HFFc6 (cell line): ENCODE data around the gene ANKZF1. TPM values are rescaled to one million over a fixed set of nuclear protein-coding genes. Genes with fewer than 3 reads are reported as not detected.
"Not testable (repeated sequence)": the region's sequence is repeated elsewhere in the genome, so short reads cannot be mapped to it uniquely, and the experiment has no call there.

Experiments
- DNase-seq: peaks from one replicate; pipeline ENCODE4 v3.0.0-alpha.2; 2018
- H3K27ac Mint-ChIP-seq: 2 replicates; pipeline ENCODE4 v1.8.0; 2020; ENCODE audit warnings: mild to moderate bottlenecking, mixed read lengths
- H3K27me3 Mint-ChIP-seq: 2 replicates; pipeline ENCODE4 v1.8.0; 2021; ENCODE audit warnings: mild to moderate bottlenecking, moderate library complexity, mixed read lengths; ENCODE audit not compliant: insufficient read depth
- H3K36me3 Mint-ChIP-seq: 2 replicates; pipeline ENCODE4 v1.8.0; 2021; ENCODE audit warnings: low read depth, mixed read lengths
- H3K4me1 Mint-ChIP-seq: 2 replicates; pipeline ENCODE4 v1.8.0; 2020; ENCODE audit warnings: low read depth, mixed read lengths
- H3K4me3 Mint-ChIP-seq: 2 replicates; pipeline ENCODE4 v1.8.0; 2020; ENCODE audit warnings: mild to moderate bottlenecking, moderate library complexity, mixed read lengths
- H3K9me3 Mint-ChIP-seq: 2 replicates; pipeline ENCODE4 v1.8.0; 2020; ENCODE audit warnings: mild to moderate bottlenecking, mixed read lengths
- total RNA-seq, 6 experiments: library from RNA; stranded (reverse); fragmentation: NEBNext Ultra II Directional; extraction: Animal tissue kit (Norgen Biotek cat#: 25700); gene quantifications; 2 replicates in 1 of 6; 3 replicates in 5 of 6; pipeline ENCODE4 v1.2.3, GENCODE V29; 2021
- TF ChIP-seq, protein P1 (sequence below): fragments of 200-600 bp; sonication (generic); IDR thresholded peaks from 2 replicates; pipeline ENCODE4 v1.5.0; 2021; ENCODE audit warnings: antibody characterized with exemption, mild to moderate bottlenecking

The ANKZF1 gene
- total RNA-seq, 6 experiments from 2014 or later = 11.7 to 18.9 (median 15.4) TPM

DNA sequence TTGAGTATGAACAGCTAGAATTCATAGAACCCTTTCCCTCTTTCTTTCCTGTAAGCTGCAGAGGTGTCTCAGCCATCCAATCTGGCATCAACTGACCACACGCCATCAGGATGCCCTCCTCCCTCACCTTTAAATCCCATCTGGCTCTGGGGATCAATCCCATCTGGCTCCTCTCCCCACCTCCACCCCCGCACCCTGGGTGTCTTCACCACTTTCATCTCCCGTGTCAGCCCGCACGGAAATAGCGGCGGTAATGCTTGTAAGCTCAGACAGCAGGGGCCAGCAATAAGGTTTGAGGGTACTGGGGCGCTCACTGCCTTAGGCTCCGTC, 22.9 kb downstream of the ANKZF1 start:
- Mint-ChIP-seq H3K4me1 (peaks cover 54% of the 10 kb centered on the region), H3K36me3 (peaks cover 15% of the 10 kb centered on the region; the same call in 1 of the 2 replicates), H3K4me3 (peak overlapping the region; percentile 91), H3K9me3 (no peaks in the 10 kb centered on the region), H3K27ac (peak overlapping the region; percentile 83), H3K27me3 (peaks cover 10% of the 10 kb centered on the region)
- no peak for DNase-seq
- TF ChIP-seq, protein P1, sequence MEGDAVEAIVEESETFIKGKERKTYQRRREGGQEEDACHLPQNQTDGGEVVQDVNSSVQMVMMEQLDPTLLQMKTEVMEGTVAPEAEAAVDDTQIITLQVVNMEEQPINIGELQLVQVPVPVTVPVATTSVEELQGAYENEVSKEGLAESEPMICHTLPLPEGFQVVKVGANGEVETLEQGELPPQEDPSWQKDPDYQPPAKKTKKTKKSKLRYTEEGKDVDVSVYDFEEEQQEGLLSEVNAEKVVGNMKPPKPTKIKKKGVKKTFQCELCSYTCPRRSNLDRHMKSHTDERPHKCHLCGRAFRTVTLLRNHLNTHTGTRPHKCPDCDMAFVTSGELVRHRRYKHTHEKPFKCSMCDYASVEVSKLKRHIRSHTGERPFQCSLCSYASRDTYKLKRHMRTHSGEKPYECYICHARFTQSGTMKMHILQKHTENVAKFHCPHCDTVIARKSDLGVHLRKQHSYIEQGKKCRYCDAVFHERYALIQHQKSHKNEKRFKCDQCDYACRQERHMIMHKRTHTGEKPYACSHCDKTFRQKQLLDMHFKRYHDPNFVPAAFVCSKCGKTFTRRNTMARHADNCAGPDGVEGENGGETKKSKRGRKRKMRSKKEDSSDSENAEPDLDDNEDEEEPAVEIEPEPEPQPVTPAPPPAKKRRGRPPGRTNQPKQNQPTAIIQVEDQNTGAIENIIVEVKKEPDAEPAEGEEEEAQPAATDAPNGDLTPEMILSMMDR = no peak

DNA sequence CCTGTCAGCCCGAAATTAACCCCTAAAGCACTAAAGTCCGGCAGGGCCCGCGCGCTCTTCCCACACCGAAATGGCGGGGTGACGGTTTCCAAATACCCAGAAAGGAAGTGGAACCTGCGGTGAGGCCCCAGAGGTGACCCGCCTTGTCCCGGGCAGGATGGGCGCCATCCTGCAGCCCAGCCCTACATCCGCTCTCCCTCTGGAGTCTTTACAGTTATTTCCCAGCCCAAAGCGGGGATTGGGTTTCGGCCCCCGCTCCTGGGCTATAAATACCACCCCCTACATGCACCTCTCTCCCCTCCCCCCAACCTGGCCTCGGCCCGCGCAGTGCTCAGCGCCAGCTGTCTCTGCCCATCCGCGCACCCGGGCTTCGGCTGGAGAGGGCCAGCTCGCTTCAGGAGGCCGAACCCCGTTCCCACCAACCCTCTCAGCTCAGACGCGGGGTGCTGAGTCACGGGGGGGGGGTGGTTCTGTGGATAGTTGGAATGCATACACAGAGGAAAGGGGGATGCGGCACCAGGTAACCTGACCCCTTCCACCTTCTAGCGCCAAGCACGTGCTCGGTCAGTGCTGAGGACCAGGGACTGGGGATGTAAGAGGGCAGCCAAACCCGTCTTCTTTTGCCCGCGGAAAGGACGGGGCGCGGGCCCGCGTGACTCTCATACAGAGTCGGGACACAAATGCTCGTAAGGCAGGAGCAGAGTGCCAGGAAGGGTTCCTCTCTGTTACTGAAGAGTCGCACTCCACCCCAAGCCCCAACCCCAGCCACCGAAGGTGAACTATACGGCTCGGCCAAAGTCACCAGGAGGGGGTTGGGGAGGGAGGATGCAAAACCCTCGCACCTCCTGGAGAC, 23.5 kb downstream of the ANKZF1 start, which contains the start of gene TUBA4B:
Gene TUBA4B, plus strand, starts transcription at position 344 of the 853 bp plus-strand sequence. Its CDS starts 165 bp downstream, at position 509.
- peak within 1 kb of the TSS; percentile 83 for H3K27ac Mint-ChIP-seq
- H3K36me3 Mint-ChIP-seq = peaks cover 15% of the 10 kb centered on the region; the same call in 1 of the 2 replicates
- peaks cover 10% of the 10 kb centered on the region for H3K27me3 Mint-ChIP-seq
- DNase-seq = peak; percentile 35
- H3K9me3 Mint-ChIP-seq = no peaks in the 10 kb centered on the region
- TF ChIP-seq, protein P1 = no peak
- H3K4me1 Mint-ChIP-seq = peaks cover 54% of the 10 kb centered on the region
- H3K4me3 Mint-ChIP-seq = peak within 1 kb of the TSS; percentile 91

DNA sequence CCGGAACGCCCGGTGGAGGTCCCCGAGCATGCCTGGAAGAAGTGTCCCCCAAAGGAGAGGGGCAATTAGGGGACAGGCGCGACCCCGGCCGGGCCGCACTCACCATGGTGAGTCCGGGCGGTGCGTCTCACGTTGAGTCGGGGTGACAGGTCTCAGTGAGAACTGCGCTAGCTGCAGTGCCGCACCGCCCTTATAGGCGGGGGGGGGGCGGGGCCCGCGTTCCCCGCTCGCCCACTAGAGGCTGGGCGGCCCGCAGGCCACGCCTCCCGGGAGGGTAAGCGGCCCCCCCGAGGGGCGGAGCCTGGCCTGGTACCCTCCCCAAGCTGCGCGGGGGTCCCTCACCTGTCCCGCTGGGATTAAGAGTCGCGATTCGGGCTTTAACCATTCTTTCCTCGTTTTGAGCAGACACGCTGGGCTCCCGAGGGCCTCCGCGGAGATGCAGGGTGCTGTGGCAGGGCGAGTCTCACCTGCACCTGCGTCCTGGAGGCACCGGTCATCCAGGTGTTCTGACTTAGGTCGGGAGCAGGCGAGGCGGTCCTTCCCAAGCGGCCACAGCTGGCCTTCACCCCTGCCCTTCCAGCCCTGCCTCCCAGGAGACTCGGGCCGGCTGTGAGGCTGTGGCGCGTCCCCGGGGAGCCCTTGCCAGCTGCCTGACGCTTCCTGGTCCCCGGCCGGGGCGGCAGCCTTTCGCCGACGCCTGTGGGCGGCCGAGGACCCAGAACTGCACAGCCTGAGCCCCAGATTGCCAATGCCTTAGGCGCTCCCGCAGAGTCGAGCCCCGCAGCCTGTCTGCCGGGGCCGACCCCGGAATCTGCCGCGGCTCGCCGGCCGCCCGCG, 24.4 kb downstream of the ANKZF1 start, which contains the start of gene TUBA4A:
Gene TUBA4A, minus strand, starts transcription at position 166 of the 837 bp plus-strand sequence. Its CDS starts 60 bp downstream, at position 106.
- peak within 1 kb of the TSS; percentile 91 for H3K4me3 Mint-ChIP-seq
- no peak for DNase-seq
- peak within 1 kb of the TSS; percentile 83 for H3K27ac Mint-ChIP-seq
- peaks cover 10% of the 10 kb centered on the region for H3K27me3 Mint-ChIP-seq
- peaks cover 15% of the 10 kb centered on the region; the same call in 1 of the 2 replicates for H3K36me3 Mint-ChIP-seq
- H3K4me1 Mint-ChIP-seq = peaks cover 47% of the 10 kb centered on the region
- no peaks in the 10 kb centered on the region for H3K9me3 Mint-ChIP-seq
- TF ChIP-seq, protein P1 = no peak

DNA sequence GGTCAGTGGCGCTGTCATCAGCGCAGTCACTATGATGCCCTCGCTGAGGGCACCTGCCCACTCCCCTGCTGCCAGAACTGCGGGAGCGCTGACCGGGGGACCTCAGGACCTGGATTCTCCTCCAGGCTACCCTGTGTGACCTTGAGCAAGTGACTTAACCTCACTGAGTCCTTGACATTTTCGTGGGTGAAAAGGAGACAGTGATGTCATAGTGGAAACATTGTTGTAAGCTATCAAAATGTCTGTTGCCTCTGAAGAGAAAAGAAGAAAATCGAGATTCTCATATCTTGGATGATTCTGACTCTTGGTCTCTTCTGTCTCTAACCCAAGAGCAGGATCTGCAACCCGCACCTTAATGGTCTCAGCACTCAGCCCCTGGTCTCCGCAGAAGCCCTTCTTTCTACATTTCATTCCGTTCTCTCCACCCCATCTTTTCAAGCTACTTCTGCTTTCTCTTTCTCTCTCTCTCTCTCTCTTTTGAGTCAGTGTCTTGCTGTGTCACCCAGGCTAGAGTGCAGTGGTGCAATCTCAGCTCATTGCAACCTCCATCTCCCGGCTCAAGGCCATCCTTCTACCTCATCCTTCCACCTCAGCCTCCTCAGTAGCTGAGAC, 25.1 kb downstream of the ANKZF1 start:
- TF ChIP-seq, protein P1 = no peak
- peak overlapping the region; percentile 11; the same call in 1 of the 2 replicates for H3K27ac Mint-ChIP-seq

DNA sequence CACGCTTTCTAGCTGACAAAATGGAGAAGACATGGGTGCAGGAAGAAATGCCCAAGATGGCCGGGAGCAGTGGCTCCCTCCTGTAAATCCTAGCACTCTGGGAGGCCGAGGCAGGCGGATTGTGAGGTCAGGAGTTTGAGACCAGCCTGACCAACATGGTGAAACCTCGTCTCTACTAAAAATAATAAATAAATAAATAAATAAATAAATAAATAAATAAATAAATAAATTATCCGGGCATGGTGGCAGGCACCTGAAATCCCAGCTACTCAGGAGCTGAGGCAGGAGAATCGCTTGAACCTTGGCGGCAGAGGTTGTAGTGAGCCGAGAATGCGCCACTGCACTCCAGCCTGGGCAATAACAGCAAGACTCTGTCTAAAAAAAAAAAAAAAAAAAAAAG, 29.3 kb downstream of the ANKZF1 start:
- Mint-ChIP-seq H3K4me1 (peaks cover 13% of the 10 kb centered on the region), H3K27me3 (peaks cover 22% of the 10 kb centered on the region)
- H3K9me3 Mint-ChIP-seq, DNase-seq, H3K27ac Mint-ChIP-seq, H3K36me3 Mint-ChIP-seq, H3K4me3 Mint-ChIP-seq: not testable (repeated sequence)

More for the DNA sequence above, 25.1 kb downstream of the ANKZF1 start:
- peaks cover 15% of the 10 kb centered on the region; the same call in 1 of the 2 replicates for H3K36me3 Mint-ChIP-seq
- DNase-seq = peak; percentile 28
- peaks cover 39% of the 10 kb centered on the region for H3K4me1 Mint-ChIP-seq
- H3K4me3 Mint-ChIP-seq = peak overlapping the region; percentile 74
- H3K27me3 Mint-ChIP-seq = peaks cover 13% of the 10 kb centered on the region
- H3K9me3 Mint-ChIP-seq = no peaks in the 10 kb centered on the region
